ENCODE measurements around the gene SLC27A1.
"Not testable (repeated sequence)": the region's sequence is repeated elsewhere in the genome, so short reads cannot be mapped to it uniquely, and the experiment has no call there.

Gene SLC27A1

DNA sequence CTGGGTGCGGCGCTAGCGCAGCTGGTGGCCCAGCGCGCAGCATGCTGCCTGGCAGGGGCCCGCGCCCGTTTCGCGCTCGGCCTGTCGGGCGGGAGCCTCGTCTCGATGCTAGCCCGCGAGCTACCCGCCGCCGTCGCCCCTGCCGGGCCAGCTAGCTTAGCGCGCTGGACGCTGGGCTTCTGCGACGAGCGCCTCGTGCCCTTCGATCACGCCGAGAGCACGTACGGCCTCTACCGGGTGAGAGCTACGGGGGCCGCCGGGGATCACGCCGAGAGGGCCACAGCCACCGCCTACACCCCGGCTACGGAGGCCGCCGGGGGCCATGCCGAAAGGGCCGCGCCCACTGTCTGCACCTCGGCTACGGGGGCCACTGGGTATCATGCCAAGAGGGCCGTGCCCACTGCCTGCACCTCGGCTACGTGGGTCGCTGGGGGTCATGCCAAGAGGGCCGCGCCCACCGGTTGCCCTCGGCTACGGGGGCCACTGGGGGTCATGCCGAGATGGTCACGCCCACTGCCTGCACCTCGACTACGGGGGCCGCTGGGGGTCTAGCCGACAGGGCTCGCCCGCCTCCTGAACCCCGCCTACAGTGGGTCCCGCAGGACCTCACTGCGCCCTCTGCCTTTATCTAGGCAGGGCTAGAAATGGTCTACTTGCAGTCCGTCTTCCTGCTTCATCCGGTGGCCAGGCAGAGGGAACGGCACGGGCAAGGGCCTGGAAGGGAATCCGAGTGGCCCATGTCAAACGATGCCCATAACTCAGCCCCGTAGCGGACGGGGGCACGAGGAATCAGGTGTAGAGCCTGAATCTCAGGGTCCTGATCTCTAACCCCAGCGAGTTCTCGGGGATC, 41.6 kb downstream of the SLC27A1 start:
- peak; percentile 83 to 85 for DNase-seq

DNA sequence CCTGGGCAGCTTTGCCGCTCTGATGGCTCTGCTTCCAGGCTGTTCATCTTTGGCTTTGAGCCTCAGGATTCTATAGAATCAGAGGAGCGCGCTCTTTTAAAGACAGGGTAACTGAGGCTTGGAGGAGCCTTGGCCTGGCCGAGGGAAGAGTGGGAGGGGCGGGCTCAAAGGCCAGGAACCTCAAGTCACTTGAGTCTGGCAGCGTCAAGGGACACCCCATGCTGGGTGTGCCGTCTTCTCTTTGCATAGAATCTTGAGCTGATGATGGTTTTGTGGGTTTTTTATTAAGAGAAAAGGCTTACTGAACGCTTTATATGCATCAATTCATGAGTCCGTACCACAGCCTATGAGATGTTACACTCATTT, 42.2 kb downstream of the SLC27A1 start:
- DNase-seq, result no peak

DNA sequence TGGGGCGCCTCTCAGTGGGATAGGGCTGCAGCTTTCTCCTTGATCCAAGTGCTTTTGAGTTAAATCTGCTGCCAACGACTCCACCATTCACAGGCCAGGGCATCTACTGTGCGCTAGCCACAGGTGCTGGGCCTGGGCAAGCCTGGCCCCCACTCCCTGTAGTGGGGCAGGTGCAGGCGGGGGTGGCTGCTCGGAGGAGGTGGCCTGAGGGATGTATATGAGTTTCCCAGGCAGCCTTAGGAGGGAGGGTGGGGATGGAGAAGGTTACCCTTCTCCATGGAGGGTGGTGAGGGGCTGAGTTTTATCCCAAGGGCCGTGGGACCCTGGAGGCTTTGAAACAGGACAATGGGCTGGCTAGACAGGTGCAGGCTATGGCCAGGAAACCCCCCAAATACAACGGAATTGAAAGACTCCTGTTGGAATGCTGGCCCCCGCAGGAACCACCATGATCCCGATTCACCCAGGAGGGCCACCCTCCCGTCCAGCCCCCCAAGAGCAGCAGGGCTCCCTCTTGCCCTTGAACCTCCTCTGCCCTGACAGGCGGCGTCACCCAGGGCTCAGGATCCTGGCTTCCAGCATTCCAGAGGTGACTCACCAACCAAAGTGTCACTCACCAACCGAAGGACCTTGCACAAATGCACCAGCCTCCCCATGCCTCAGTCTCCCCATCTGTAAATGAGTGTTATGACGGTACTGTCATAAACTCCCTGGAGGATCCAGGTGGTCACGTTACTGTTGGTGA, 45.3 kb downstream of the SLC27A1 start:
- DNase-seq, result no peak

- DNase-seq, result no peak
Observed at GRCh38 chr19:17517898-17518297, 47.6 kb downstream of the SLC27A1 start.

- DNase-seq, result not testable (repeated sequence)
Observed at GRCh38 chr19:17518654-17519053, 48.3 kb downstream of the SLC27A1 start.

GRCh38 chr19:17519967-17520366, 49.6 kb downstream of the SLC27A1 start:
- no peak for DNase-seq

DNA sequence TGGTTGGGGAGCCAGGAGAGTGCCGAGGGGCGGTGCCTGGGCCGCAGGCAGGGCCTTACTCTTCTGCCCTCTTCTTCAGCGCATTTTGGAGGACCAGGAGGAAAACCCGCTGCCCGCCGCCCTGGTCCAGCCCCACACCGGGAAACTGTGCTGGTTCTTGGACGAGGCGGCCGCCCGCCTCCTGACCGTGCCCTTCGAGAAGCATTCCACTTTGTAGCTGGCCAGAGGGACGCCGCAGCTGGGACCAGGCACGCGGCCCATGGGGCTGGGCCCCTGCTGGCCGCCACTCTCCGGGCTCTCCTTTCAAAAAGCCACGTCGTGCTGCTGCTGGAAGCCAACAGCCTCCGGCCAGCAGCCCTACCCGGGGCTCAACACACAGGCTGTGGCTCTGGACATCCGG, 50.5 kb downstream of the SLC27A1 start:
- DNase-seq, result no peak

GRCh38 chr19:17522988-17523872, 52.9 kb downstream of the SLC27A1 start:
- peak; percentile 46 to 59 for DNase-seq

- no peak for DNase-seq
Observed at GRCh38 chr19:17524651-17525050, 54.3 kb downstream of the SLC27A1 start.

DNA sequence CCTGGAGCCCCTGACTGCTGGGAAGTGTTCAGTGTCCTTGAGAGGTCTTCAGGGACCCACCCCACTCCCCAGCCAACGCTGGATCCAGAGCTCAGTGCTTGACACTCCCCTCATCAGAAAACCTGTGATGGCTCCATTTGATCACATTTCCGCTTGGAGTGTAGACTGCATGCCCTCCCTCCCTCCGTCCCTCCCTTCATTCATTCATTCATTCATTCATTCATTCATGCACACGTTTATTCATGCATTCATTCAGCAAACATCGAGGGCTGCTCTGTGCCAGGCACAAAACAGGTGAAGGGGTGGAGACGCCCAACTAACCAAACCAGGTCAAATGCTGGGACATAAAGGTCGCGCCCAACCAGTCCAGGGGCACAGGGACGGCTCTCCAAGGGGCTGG, 54.8 kb downstream of the SLC27A1 start:
- DNase-seq, result no peak

DNA sequence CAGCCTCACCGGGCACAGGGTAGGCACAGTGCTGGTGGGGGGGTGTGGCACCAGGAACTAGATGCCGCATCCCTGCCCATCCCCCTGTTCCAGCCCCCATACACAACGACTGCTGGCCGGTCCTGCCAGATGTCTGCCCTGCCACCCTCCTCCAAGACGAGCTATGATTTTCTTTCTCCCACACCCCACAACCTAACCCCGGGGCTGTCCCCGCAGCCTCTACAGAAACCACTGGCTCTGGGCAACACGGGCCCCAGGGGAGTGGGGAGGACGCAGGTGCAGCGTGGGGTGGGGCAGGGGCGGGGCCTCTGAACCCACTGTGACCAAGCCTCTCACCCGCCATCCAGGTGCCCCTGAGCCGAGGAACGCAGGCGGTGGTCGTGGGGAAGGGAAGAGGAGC, 56.6 kb downstream of the SLC27A1 start:
- DNase-seq, result no peak

DNA sequence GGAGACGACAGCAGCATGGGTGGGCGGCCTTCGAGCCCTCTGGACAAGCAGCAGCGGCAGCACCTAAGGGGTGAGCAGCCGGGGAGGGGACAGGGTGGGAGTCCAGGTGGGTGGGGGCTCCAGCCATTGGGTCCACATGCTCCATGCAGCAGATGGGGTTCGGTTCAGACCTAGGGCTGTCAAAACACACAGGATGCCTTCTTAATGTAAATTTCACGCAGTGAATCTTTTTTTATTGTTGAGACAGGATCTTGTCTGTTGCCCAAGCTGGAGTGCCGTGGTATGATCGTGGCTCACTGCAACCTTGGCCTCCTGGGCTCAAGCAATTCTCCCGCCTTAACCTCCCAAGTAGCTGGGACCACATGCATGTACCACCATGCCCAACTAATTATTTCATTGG, 57.0 kb downstream of the SLC27A1 start:
- DNase-seq, result no peak

GRCh38 chr19:17528610-17529009, 58.3 kb downstream of the SLC27A1 start:
- DNase-seq, result no peak

GRCh38 chr19:17529239-17530158, 59.2 kb downstream of the SLC27A1 start:
- DNase-seq, result no peak

DNA sequence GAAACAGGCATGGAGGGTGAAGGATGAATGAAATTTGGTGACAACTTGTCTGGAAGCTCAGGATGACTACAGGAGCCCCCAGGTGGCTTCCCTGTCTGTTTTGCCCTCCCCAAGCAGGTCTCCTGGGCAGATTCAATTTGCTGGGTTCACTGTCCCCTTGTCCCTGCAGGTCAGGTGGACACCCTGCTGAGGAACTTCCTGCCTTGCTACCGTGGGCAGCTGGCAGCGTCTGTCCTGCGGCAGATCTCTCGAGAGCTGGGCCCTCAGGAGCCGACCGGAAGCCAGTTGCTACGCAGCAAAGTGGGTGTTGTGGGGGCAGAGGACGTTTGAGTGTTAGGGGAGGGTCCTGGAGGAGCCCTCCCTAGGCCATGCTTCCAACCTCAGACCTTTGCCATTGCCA, 60.3 kb downstream of the SLC27A1 start:
- DNase-seq, result no peak

DNA sequence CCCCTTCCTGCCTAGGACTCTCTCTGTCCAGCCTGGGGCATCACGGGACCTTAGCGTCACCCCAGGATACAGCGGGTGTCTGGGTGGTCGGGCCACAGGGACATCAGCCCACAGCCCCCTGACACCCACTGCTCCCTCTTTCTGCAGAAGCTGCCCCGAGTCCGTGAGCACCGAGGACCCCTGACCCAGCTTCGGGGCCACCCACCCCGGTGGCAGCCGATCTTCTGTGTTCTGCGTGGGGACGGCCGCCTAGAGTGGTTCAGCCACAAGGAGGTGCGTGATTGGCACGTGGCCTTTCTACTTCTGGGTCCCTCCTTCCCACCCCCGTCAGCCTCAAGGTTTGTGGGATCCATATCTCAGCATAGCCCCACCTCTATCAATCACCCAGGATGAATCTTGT, 61.8 kb downstream of the SLC27A1 start:
- DNase-seq, result no peak

DNA sequence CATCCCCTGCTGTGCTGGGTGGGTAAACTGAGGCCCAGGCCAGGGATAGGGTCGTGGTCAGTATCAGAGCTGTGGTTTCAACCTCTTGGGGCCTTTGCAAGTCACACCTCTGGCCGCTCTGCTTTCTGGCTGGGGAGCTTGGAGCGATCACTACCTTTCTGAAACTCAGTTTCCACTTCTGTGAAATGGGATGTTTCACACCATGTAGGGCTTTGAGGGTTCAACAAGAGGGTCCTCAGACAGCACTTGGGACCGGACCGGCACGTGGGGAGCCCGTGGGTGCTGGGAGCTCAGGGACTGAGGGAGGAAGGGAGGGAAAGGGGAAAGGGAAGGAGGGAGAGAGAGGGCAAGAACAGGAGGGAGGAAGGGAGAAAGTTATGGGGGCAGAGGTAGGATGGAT, 62.2 kb downstream of the SLC27A1 start:
- DNase-seq, result no peak

GRCh38 chr19:17534767-17535166, 64.4 kb downstream of the SLC27A1 start:
- DNase-seq, result no peak

- no peak for DNase-seq
Observed at GRCh38 chr19:17536955-17537354, 66.6 kb downstream of the SLC27A1 start.

DNA sequence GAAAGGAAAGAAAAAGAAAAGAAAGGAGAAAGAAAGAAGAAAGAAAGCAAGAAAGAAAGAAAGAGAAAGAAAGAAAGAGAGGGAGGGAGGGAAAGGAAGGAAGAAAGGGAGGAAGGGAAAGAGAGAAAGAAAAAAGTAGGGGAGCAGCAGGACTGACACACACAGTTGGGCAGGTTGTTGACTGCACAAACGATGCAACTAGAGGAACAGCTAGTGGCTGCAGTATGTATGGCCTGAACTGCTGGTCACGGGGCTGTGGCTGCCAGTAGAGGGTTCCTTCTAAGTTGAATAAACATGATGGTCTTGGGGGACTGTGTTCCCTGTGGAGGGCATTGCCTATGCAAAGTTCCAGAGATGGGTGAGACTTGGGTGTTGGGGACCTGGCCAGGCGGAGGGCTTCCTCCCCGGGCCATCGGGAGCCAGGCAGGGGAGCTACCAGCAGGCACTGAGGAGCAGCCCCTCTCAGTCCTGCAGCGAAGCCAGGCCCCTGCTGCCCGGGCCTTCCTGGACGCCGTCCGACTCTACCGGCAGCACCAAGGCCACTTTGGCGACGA, 68.4 kb downstream of the SLC27A1 start:
- no peak for DNase-seq

GRCh38 chr19:17539238-17540117, 69.2 kb downstream of the SLC27A1 start:
- peak; percentile 97 for DNase-seq
